ENCODE data around the gene GPR12.

Gene GPR12

GRCh38 chr13:26759907-26760831, at the start of gene GPR12:
TSS of gene GPR12 (minus strand) at chr13:26760786. CDS start at chr13:26759827, 959 bp downstream.
- no peak for DNase-seq

GRCh38 chr13:26810095-26810494, 49.5 kb upstream of the GPR12 start:
- DNase-seq: no peak

- no peak for DNase-seq
Measured at GRCh38 chr13:26806891-26807290, 46.3 kb upstream of the GPR12 start.

GRCh38 chr13:26787961-26788360, 27.4 kb upstream of the GPR12 start:
- DNase-seq: no peak

GRCh38 chr13:26786651-26787295, 26.2 kb upstream of the GPR12 start:
- DNase-seq: no peak

GRCh38 chr13:26785838-26786630, 25.4 kb upstream of the GPR12 start:
- peak; percentile 78 to 79 for DNase-seq

- peak; percentile 24 to 65 for DNase-seq
Measured at GRCh38 chr13:26784704-26785639, 24.4 kb upstream of the GPR12 start.

GRCh38 chr13:26780411-26780810, 19.8 kb upstream of the GPR12 start:
- no peak for DNase-seq

- no peak for DNase-seq
Measured at GRCh38 chr13:26779321-26779720, 18.7 kb upstream of the GPR12 start.

GRCh38 chr13:26772531-26772930, 11.9 kb upstream of the GPR12 start:
- no peak for DNase-seq

- no peak for DNase-seq
Measured at GRCh38 chr13:26771796-26772195, 11.2 kb upstream of the GPR12 start.

GRCh38 chr13:26762745-26763345, 2.3 kb upstream of the GPR12 start:
- DNase-seq: no peak

GRCh38 chr13:26760832-26761582, 421 bp upstream of the GPR12 start:
- DNase-seq: no peak

GRCh38 chr13:26759249-26759906, 1.2 kb downstream of the GPR12 start:
- DNase-seq: no peak

- no peak for DNase-seq
Measured at GRCh38 chr13:26758496-26759157, 2.0 kb downstream of the GPR12 start.

GRCh38 chr13:26756961-26757360, 3.6 kb downstream of the GPR12 start:
- no peak for DNase-seq

GRCh38 chr13:26752671-26753070, 7.9 kb downstream of the GPR12 start:
- DNase-seq: no peak

GRCh38 chr13:26749905-26750304, 10.7 kb downstream of the GPR12 start:
- DNase-seq: no peak

GRCh38 chr13:26749285-26749684, 11.3 kb downstream of the GPR12 start:
- DNase-seq: no peak

- no peak for DNase-seq
Measured at GRCh38 chr13:26747706-26748105, 12.9 kb downstream of the GPR12 start.
